Measurements from ENCODE around the gene BCAM.
"Not testable (repeated sequence)": the region's sequence is repeated elsewhere in the genome, so short reads cannot be mapped to it uniquely, and the experiment has no call there.

The BCAM gene

DNA sequence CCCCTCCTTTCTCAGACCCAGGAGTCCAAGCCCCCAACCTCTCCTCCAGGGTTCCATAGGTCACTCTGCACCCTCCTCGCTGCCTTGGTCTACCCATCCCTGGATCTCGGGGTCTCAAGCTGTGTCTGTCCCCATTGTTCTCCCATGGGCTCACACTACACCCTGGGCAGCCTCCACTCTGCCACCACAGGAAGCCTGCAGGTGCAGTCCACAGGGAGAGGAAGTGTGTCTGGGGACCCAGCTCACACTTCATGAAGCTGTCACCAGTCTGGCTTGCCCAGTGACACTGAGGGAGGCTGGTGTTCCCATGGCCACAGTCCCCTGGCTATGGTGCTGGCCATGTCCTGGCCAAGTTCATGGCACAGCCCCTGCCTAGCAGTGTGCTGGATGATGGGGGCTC, 42.5 kb downstream of the BCAM start:
- Histone ChIP-seq H3K4me3 (replicated peaks; ENCODE audit: insufficient read depth, low read length) (no peak overlapping the region), H3K27ac (replicated peaks) (no peak overlapping the region), H3K27me3 (ENCODE audit: insufficient read depth, poor library complexity, severe bottlenecking) (peaks cover 5% of the 10 kb centered on the region)
- TF ChIP-seq POLR2AphosphoS5 (IDR thresholded peaks at IDR 0.05; ENCODE audit: low read depth), result 0 out of 2 replicates have a peak, but pooled peaks have one; percentile 37
- TF ChIP-seq, protein P1, sequence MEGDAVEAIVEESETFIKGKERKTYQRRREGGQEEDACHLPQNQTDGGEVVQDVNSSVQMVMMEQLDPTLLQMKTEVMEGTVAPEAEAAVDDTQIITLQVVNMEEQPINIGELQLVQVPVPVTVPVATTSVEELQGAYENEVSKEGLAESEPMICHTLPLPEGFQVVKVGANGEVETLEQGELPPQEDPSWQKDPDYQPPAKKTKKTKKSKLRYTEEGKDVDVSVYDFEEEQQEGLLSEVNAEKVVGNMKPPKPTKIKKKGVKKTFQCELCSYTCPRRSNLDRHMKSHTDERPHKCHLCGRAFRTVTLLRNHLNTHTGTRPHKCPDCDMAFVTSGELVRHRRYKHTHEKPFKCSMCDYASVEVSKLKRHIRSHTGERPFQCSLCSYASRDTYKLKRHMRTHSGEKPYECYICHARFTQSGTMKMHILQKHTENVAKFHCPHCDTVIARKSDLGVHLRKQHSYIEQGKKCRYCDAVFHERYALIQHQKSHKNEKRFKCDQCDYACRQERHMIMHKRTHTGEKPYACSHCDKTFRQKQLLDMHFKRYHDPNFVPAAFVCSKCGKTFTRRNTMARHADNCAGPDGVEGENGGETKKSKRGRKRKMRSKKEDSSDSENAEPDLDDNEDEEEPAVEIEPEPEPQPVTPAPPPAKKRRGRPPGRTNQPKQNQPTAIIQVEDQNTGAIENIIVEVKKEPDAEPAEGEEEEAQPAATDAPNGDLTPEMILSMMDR (IDR thresholded peaks at IDR 0.05; ENCODE audit: insufficient read depth, low read length), result no peak
- TF ChIP-seq SPI1 (IDR thresholded peaks at IDR 0.05; ENCODE audit: borderline replicate concordance, low read depth), result peak; percentile 86; the same call in 1 of the 2 replicates
- DNase-seq (ENCODE audit: low read depth in 1 of 2, low spot score in 1 of 2), result peak in 1 of 2 experiments; percentile 59

DNA sequence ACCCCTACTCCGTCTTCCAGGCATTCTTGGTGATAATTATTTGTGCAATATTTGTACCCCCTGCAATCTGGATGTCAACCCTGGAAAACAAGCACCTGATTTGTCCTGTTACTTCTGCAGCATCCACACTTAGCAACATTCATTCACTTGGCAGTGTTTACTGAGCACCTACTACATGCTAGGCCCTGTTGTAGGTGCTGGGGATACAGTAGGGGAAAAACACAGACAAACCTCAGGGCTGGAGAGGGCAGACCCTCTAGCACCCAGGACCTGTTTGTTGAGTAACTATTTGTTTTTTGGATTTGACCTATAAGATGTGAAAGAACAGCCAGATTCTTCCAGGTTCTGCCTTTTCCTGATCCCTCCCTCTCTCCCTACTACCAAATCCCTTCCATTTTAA, 46.7 kb downstream of the BCAM start:
- Histone ChIP-seq H3K4me3 (replicated peaks; ENCODE audit: insufficient read depth, low read length) (no peak overlapping the region), H3K27ac (replicated peaks) (peak overlapping the region; percentile 95), H3K27me3 (ENCODE audit: insufficient read depth, poor library complexity, severe bottlenecking) (no peaks in the 10 kb centered on the region)
- no peak for DNase-seq (ENCODE audit: low read depth in 1 of 2, low spot score in 1 of 2)
- no peak for TF ChIP-seq POLR2AphosphoS5 (IDR thresholded peaks at IDR 0.05; ENCODE audit: low read depth)
- no peak for TF ChIP-seq SPI1 (IDR thresholded peaks at IDR 0.05; ENCODE audit: borderline replicate concordance, low read depth)
- no peak for TF ChIP-seq GABPA (IDR thresholded peaks at IDR 0.05; ENCODE audit: low read depth)
- TF ChIP-seq REST (IDR thresholded peaks at IDR 0.05; ENCODE audit: insufficient replicate concordance, low read depth), result no peak
- TF ChIP-seq, protein P1 (IDR thresholded peaks at IDR 0.05; ENCODE audit: insufficient read depth, low read length), result no peak

DNA sequence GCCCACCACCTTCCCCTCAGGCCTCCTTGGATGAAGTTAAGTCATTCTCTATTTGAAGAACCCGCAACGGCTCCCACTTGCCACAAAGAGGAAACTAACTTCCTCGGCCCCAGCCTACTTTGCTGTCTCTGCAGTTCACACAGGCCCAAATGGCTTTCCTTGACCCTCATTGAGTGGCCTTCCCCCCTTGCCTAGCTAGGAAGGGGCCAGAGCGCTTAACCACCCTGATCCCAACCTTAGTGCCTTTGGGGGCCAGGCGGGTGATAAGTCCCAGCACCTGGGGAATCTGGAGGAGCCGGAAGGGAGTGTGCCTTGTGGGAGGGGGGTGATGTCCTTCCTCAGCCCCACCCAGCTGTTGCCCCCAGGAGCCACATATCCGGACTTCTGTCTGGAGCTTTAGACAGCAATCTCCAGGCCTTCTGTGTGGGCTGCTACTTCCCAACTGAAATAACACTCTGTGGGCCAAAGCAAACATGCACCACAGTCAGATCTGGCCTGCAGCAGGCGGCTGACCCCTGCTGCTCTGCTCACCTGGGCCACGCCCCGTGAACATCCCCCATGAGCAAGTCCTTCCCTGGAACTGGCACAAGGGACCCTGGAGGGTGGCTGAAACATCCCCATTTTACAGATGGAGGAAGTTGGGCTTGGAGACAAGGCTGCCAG, 47.6 kb downstream of the BCAM start:
- peak overlapping the region; percentile 95 for H3K27ac ChIP-seq (replicated peaks)
- peak; percentile 36 to 88 for DNase-seq (ENCODE audit: low read depth in 1 of 2, low spot score in 1 of 2)
- H3K4me3 ChIP-seq (replicated peaks; ENCODE audit: insufficient read depth, low read length), result no peak overlapping the region
- TF ChIP-seq POLR2AphosphoS5 (IDR thresholded peaks at IDR 0.05; ENCODE audit: low read depth) (peak; percentile 37; the same call in 1 of the 2 replicates), REST (IDR thresholded peaks at IDR 0.05; ENCODE audit: insufficient replicate concordance, low read depth) (no peak)
- H3K27me3 ChIP-seq (ENCODE audit: insufficient read depth, poor library complexity, severe bottlenecking), result no peaks in the 10 kb centered on the region

DNA sequence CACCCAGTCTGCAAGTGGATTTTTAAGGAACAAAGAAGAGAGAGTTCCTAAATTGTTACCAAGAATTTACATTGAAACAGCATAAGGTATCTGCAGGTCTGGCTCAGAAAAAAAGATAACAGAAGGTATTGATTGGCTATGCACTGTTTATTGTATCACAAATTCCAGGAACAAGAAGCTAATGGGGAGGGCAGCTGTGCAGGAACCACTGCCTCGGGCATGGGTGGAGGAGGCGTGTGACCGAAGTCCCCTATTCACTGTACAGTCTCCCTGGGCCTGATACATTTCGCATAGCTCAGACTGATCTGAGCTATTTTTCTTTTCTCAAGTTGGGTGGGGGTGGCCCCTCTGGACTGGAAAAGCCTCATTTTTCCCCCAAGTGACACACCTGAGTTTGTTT, 48.9 kb downstream of the BCAM start:
- TF ChIP-seq SPI1 (IDR thresholded peaks at IDR 0.05; ENCODE audit: borderline replicate concordance, low read depth) (no peak), REST (IDR thresholded peaks at IDR 0.05; ENCODE audit: insufficient replicate concordance, low read depth) (no peak), GABPA (IDR thresholded peaks at IDR 0.05; ENCODE audit: low read depth) (no peak), POLR2AphosphoS5 (IDR thresholded peaks at IDR 0.05; ENCODE audit: low read depth) (no peak)
- TF ChIP-seq, protein P1 (IDR thresholded peaks at IDR 0.05; ENCODE audit: insufficient read depth, low read length), result no peak
- Histone ChIP-seq H3K27ac (replicated peaks) (no peak overlapping the region), H3K4me3 (replicated peaks; ENCODE audit: insufficient read depth, low read length) (no peak overlapping the region), H3K27me3 (ENCODE audit: insufficient read depth, poor library complexity, severe bottlenecking) (no peaks in the 10 kb centered on the region)
- DNase-seq (ENCODE audit: low read depth in 1 of 2, low spot score in 1 of 2), result no peak

GRCh38 chr19:44861576-44861975, 52.7 kb downstream of the BCAM start:
- H3K4me3 ChIP-seq (replicated peaks; ENCODE audit: insufficient read depth, low read length); DNase-seq (ENCODE audit: low read depth in 1 of 2, low spot score in 1 of 2); H3K27ac ChIP-seq (replicated peaks); H3K27me3 ChIP-seq (ENCODE audit: insufficient read depth, poor library complexity, severe bottlenecking): not testable (repeated sequence)
